VCaP (cell line): Measurements from ENCODE around the gene MARCHF9.

Source experiments
- H3K27ac ChIP-seq: fragments of 450-650 bp; 2 replicates; pipeline ENCODE4 v1.5.1; 2017
- TF ChIP-seq, protein P1 (sequence below): fragments of 450-650 bp; conservative IDR thresholded peaks from 2 replicates; pipeline ENCODE4 v1.5.1; 2017; ENCODE audit warnings: mild to moderate bottlenecking, moderate library complexity

Gene MARCHF9

DNA sequence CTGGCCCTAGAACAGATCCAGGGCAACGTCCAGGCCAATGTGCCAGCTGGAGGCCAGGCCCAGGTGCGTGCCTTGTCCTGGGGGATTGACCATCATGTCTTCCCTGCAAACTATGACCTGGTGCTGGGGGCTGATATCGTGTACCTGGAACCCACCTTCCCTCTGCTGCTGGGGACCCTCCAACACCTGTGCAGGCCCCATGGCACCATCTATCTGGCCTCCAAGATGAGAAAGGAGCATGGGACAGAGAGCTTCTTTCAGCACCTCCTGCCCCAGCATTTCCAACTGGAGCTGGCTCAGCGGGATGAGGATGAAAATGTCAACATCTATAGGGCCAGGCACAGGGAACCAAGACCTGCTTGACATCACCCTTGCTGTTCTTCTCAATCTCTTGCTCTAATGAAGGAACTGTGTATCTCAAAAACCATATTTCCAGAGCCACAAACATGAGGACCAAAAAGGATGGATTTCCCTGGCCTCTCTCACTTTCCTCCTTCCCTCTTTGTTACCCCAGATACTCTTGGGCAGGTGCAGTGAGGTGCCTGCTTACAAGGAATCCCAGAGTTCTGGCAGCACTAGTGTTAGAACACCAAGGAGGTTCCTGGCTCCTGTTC is 25.5 kb downstream of the MARCHF9 start:
- no peak overlapping the region for H3K27ac ChIP-seq

GRCh38 chr12:57781244-57781643 is 26.3 kb downstream of the MARCHF9 start:
- TF ChIP-seq, protein P1, sequence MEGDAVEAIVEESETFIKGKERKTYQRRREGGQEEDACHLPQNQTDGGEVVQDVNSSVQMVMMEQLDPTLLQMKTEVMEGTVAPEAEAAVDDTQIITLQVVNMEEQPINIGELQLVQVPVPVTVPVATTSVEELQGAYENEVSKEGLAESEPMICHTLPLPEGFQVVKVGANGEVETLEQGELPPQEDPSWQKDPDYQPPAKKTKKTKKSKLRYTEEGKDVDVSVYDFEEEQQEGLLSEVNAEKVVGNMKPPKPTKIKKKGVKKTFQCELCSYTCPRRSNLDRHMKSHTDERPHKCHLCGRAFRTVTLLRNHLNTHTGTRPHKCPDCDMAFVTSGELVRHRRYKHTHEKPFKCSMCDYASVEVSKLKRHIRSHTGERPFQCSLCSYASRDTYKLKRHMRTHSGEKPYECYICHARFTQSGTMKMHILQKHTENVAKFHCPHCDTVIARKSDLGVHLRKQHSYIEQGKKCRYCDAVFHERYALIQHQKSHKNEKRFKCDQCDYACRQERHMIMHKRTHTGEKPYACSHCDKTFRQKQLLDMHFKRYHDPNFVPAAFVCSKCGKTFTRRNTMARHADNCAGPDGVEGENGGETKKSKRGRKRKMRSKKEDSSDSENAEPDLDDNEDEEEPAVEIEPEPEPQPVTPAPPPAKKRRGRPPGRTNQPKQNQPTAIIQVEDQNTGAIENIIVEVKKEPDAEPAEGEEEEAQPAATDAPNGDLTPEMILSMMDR = no peak
- peak overlapping the region; percentile 5; the same call in 1 of the 2 replicates for H3K27ac ChIP-seq

More for the DNA sequence above, 25.5 kb downstream of the MARCHF9 start:
- TF ChIP-seq, protein P1 = no peak

GRCh38 chr12:57781801-57782200 is 26.9 kb downstream of the MARCHF9 start:
- TF ChIP-seq, protein P1 = no peak
- H3K27ac ChIP-seq = peak overlapping the region; percentile 82

GRCh38 chr12:57782243-57782607 is 27.3 kb downstream of the MARCHF9 start:
- TF ChIP-seq, protein P1 = no peak

DNA sequence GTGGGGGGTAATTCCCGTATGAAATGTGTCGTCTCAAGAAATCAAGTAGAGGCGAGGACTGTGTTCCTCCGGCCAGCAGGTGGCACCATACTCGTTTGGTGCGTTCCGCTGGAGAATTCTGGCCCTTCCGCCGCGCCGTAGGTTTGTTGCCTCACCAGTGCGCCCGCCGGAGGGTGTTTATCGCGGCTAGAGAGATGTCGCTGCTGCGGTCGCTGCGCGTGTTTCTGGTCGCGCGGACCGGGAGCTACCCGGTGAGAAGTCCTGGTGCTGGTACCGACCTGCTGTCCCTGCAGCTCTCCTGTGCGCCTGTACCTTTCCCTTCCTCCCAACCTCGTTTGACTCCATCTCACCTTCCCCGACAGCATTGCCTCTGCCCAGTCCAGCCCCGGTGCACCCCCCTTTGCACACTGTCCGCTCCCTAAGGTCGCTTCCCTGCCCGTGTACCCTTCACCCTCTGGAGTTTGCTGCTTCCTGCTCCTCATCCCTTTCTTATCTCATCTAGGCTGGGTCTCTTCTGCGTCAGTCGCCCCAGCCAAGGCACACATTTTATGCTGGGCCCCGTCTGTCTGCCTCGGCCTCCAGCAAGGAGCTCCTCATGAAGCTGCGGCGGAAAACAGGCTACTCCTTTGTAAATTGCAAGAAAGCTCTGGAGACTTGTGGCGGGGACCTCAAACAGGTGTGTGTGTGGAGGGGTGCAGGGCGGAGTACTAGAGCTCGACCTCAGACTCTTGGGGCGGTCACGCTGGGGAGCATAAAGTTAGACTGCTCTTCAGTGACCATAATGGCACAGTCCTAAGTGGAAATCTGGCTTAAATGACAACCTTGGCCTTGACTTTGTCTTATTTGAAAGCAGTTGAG is 27.9 kb downstream of the MARCHF9 start, which contains the start of gene TSFM:
TSFM (plus strand) TSS at position 180 of the 858 bp plus-strand sequence; CDS start at position 195, 15 bp downstream.
- TF ChIP-seq, protein P1 = peak; percentile 95
- peak within 1 kb of the TSS; percentile 82 for H3K27ac ChIP-seq

More at GRCh38 chr12:57782243-57782607, 27.3 kb downstream of the MARCHF9 start:
- H3K27ac ChIP-seq = peak overlapping the region; percentile 82; the same call in 1 of the 2 replicates

DNA sequence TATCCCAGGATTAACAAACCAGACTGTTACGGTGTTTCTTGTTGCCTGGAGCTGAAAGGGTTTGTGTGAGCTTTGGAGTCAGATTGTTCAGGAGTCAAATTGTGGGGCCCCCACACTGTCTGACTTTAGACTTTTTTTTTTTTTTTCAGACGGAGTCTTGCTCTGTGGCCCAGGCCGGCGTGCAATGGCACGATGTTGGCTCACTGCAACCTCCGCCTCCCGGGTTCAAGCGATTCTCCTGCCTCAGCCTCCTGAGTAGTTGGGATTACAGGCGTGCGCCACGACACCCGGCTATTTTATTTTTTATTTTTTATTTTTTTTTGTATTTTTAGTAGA is 28.5 kb downstream of the MARCHF9 start:
- H3K27ac ChIP-seq = peak overlapping the region; percentile 82
- TF ChIP-seq, protein P1 = no peak

GRCh38 chr12:57783861-57784260 is 29.0 kb downstream of the MARCHF9 start:
- H3K27ac ChIP-seq = peak overlapping the region; percentile 82; the same call in 1 of the 2 replicates
- TF ChIP-seq, protein P1 = no peak
